Activated CD8-positive, alpha-beta T cell treated with anti-CD3 and anti-CD28 coated beads for 36 hours (primary cell): ENCODE results near the gene RPL7L1. TPM values are rescaled to one million over a fixed set of nuclear protein-coding genes. Genes with fewer than 3 reads are reported as not detected.

ENCODE experiments used
- ATAC-seq: fragments of 200-7000 bp; cut with Tn5 transposase; one replicate; pipeline ENCODE4 v1.10.0; 2021; ENCODE audit warnings: mild to moderate bottlenecking, moderate library complexity
- CTCF ChIA-PET: fragments of 350-600 bp; sonication (Branson Sonifier 250); formaldehyde crosslinking; loops from one replicate; lab custom pipeline; 2021; ENCODE audit warnings: antibody characterized with exemption; lab: Charles Lee
- POLR2A ChIA-PET: fragments of 350-600 bp; sonication (Branson Sonifier 250); formaldehyde crosslinking; loops from one replicate; lab custom pipeline; 2021; ENCODE audit warnings: antibody characterized with exemption; lab: Charles Lee
- DNase-seq: peaks from one replicate; pipeline ENCODE4 v3.0.0-alpha.2; 2020
- H3K27ac Mint-ChIP-seq: one replicate; pipeline ENCODE4 v1.8.0; 2021; ENCODE audit warnings: mild to moderate bottlenecking, mixed read lengths
- H3K27me3 Mint-ChIP-seq: one replicate; pipeline ENCODE4 v1.8.0; 2021; ENCODE audit warnings: mixed read lengths
- H3K36me3 Mint-ChIP-seq: one replicate; pipeline ENCODE4 v1.8.0; 2021; ENCODE audit warnings: low read depth, mixed read lengths
- H3K4me1 Mint-ChIP-seq: one replicate; pipeline ENCODE4 v1.8.0; 2021; ENCODE audit warnings: low read depth, mixed read lengths
- H3K4me3 Mint-ChIP-seq: one replicate; pipeline ENCODE4 v1.8.0; 2021; ENCODE audit warnings: mild to moderate bottlenecking, moderate library complexity, mixed read lengths
- H3K9me3 Mint-ChIP-seq: one replicate; pipeline ENCODE4 v1.8.0; 2021; ENCODE audit warnings: mixed read lengths
- CTCF ChIP-seq: fragments of 200-600 bp; IDR thresholded peaks from one replicate; pipeline ENCODE4 v1.8.0; 2022; ENCODE audit warnings: antibody characterized with exemption, mild to moderate bottlenecking
- intact Hi-C: fragments of 100-400 bp; cut with micrococcal nuclease; formaldehyde crosslinking; loops from one replicate; pipeline ENCODE4 v1.10.0; 2022
- total RNA-seq, 2 experiments: library from RNA; stranded (reverse); gene quantifications; one replicate each; pipeline ENCODE4 v1.2.3, GENCODE V29; 2021

RPL7L1 gene
- total RNA-seq, 2 experiments from 2014 or later = 135 to 137 TPM

DNA sequence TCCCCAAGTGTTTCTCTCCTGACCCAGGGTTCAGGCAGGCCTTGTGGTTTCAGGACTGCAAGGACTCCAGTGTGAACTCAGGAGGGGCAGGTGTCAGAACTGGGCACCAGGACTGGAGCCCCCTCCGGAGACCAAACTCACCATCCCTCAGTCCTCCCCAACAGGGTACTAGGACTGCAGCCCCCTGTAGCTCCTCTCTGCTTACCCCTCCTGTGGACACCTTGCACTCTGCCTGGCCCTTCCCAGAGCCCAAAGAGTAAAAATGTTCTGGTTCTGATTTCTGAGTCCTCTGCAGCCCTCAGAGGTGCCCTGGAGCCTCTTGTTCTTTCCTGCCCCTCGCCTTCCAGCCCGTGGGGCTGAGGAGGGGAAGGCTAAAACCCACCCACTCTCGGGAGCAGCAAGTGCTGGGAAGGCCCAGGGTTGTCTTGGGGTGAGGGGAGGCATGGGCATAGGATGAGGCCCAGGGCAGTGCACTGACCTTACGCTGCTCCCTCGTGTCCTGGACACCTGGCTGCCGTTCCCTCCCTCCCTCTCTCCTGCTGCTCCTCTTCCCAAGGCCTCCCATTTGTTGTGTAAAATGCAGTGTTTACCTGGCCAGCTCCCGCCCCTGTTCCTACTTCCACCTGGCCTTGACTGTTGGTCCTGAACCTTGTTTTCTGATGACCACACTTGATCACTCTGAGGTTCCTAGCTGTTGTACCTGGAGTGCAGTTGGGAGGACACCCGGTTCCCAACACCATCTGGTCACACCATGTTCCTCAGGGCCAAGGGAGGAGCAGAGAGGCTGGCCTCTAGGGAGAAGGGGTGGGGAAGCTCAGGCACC, 59.8 kb downstream of the RPL7L1 start:
- peak overlapping the region; percentile 21 for H3K27ac Mint-ChIP-seq
- POLR2A ChIA-PET = interaction anchor here (1.1 to 2.5 kb wide), 3 partner anchors 8 to 40 kb away, joined by 3 to 10 read pairs (median 9); partner anchors contain the start of genes CNPY3 and PEX6
- peaks cover 42% of the 10 kb centered on the region for H3K36me3 Mint-ChIP-seq
- intact Hi-C loops = no loop called here
- DNase-seq = no peak
- TF ChIP-seq CTCF = no peak
- H3K4me1 Mint-ChIP-seq = peaks cover 18% of the 10 kb centered on the region
- CTCF ChIA-PET = interaction anchor here (1.2 to 1.4 kb wide), 2 partner anchors 39 to 51 kb away, joined by 3 read pairs; no protein-coding TSS in a partner anchor
- no peak overlapping the region for H3K4me3 Mint-ChIP-seq
- no peak for ATAC-seq
- H3K9me3 Mint-ChIP-seq = no peaks in the 10 kb centered on the region
- H3K27me3 Mint-ChIP-seq = no peaks in the 10 kb centered on the region

Other genes starting within 250 kb of the RPL7L1 start
- not detected for gene PRPH2, start 157.0 kb upstream of the RPL7L1 start, total RNA-seq
- 10 to 100 TPM; 16.0 to 16.3 TPM for gene TBCC, start 133.5 kb upstream of the RPL7L1 start, total RNA-seq
- 1 to 10 TPM; 9.7 to 9.8 TPM for gene BICRAL, start 97.6 kb upstream of the RPL7L1 start, total RNA-seq
- not detected for gene PTCRA, start 36.4 kb downstream of the RPL7L1 start, total RNA-seq
- gene CNPY3, start 49.9 kb downstream of the RPL7L1 start, total RNA-seq = 10 to 100 TPM; 46.2 to 46.8 TPM
- gene GNMT, start 81.1 kb downstream of the RPL7L1 start, total RNA-seq = under 1 TPM; 0.25 to 0.38 TPM
- gene PEX6, start 99.6 kb downstream of the RPL7L1 start, total RNA-seq = 1 to 10 TPM; 7.3 to 9.0 TPM
- 10 to 100 TPM; 41.6 to 47.5 TPM for gene PPP2R5D, start 105.0 kb downstream of the RPL7L1 start, total RNA-seq
- gene MEA1, start 134.3 kb downstream of the RPL7L1 start, total RNA-seq = 10 to 100 TPM; 84.8 to 92.3 TPM
- gene KLHDC3, start 134.6 kb downstream of the RPL7L1 start, total RNA-seq = 10 to 100 TPM; 58.6 to 64.0 TPM
- 10 to 100 TPM; 47.9 to 48.0 TPM for gene RRP36, start 142.0 kb downstream of the RPL7L1 start, total RNA-seq
- 10 to 100 TPM; 13.9 TPM for gene CUL7, start 174.2 kb downstream of the RPL7L1 start, total RNA-seq
- gene MRPL2, start 179.8 kb downstream of the RPL7L1 start, total RNA-seq = 100 to 1,000 TPM; 108 TPM
- gene KLC4, start 180.0 kb downstream of the RPL7L1 start, total RNA-seq = 10 to 100 TPM; 10.6 to 11.5 TPM
- 1 to 10 TPM; 3.8 to 4.1 TPM for gene PTK7, start 196.7 kb downstream of the RPL7L1 start, total RNA-seq